CD4-positive, alpha-beta T cell treated with Interleukin-10 for 1 hour (primary cell): ENCODE data around the gene TLR10.

Experiments used
- DNase-seq: peaks from one replicate; pipeline ENCODE4 v3.0.0-alpha.2; 2020

Gene TLR10

GRCh38 chr4:38723726-38724474, 58.9 kb downstream of the TLR10 start:
- no peak for DNase-seq

GRCh38 chr4:38723114-38723513, 59.7 kb downstream of the TLR10 start:
- no peak for DNase-seq
